K562 (cell line): Measurements from ENCODE around the gene SLC22A23. TPM values are rescaled to one million over a fixed set of nuclear protein-coding genes. Genes with fewer than 3 reads are reported as not detected.

ENCODE experiments used
- ARID4B ChIP-seq: sonication (generic); formaldehyde crosslinking; IDR thresholded peaks from 2 replicates; pipeline ENCODE4 v1.8.0; 2022; ENCODE audit warnings: mild to moderate bottlenecking, missing genetic modification reagents
- BACH1 ChIP-seq: fragments of 200-800 bp; sonication (Bioruptor generic); IDR thresholded peaks from 2 replicates; pipeline ENCODE4 v1.6.1; 2016; ENCODE audit warnings: missing genetic modification characterization, missing compliant biosample characterization
- CREB5 ChIP-seq: fragments of 250-450 bp; sonication (Bioruptor Pico); IDR thresholded peaks from 2 replicates; pipeline ENCODE4 v1.5.0; 2020; ENCODE audit warnings: mild to moderate bottlenecking
- E2F5 ChIP-seq: sonication (generic); formaldehyde crosslinking; IDR thresholded peaks from 2 replicates; pipeline ENCODE4 v1.8.0; 2022; ENCODE audit warnings: mild to moderate bottlenecking, missing genetic modification reagents
- HMG20A ChIP-seq: fragments of 450-650 bp; formaldehyde crosslinking; conservative IDR thresholded peaks from 2 replicates; pipeline ENCODE4 v1.4.0; 2020; ENCODE audit warnings: mild to moderate bottlenecking, mixed read lengths
- MCM3 ChIP-seq: fragments of 450-650 bp; IDR thresholded peaks from 2 replicates; pipeline ENCODE4 v1.6.1; 2016
- PCBP2 ChIP-seq: fragments of 200-400 bp; formaldehyde crosslinking; IDR thresholded peaks from 2 replicates; pipeline ENCODE4 v1.6.1; 2018; ENCODE audit warnings: low read length, low read depth, mild to moderate bottlenecking, moderate library complexity; ENCODE audit not compliant: poor library complexity, severe bottlenecking
- RBM25 ChIP-seq: fragments of 200-400 bp; formaldehyde crosslinking; IDR thresholded peaks from 2 replicates; pipeline ENCODE4 v1.6.1; 2018; ENCODE audit warnings: low read length, low read depth, moderate library complexity; ENCODE audit not compliant: severe bottlenecking
- SNAPC5 ChIP-seq: fragments of 250-450 bp; sonication (Bioruptor Pico); IDR thresholded peaks from 2 replicates; pipeline ENCODE4 v1.8.0; 2021; ENCODE audit warnings: moderate library complexity, mild to moderate bottlenecking, inconsistent platforms
- TEAD1 ChIP-seq, 2 experiments: fragments of 450-650 bp in 1 of 2; sonication (generic) in 1 of 2; formaldehyde crosslinking; IDR thresholded peaks; 2 replicates each; pipeline versions ENCODE4 v1.4.0 to v1.8.0; 2020 to 2022; ENCODE audit warnings: mild to moderate bottlenecking in 2 of 2, missing genetic modification reagents in 1 of 2
- USF2 ChIP-seq: sonication (generic); formaldehyde crosslinking; IDR thresholded peaks from 2 replicates; pipeline ENCODE4 v1.5.0; 2020; ENCODE audit warnings: missing genetic modification reagents
- ZNF24 ChIP-seq: fragments of 450-650 bp; IDR thresholded peaks from 2 replicates; pipeline ENCODE4 v1.6.1; 2016
- polyA plus RNA-seq, 8 experiments: library from polyadenylated mRNA; depleted of rRNA in 4 of 8; stranded (reverse) in 5 of 8; unstranded in 3 of 8; fragments of >200 nt; fragmentation: Nextera tagmentation in 2 of 8; fragmentation: Illumina TruSeq in 1 of 8; extraction: Ambion mirVana in 2 of 8; extraction: Trizol in 1 of 8; gene quantifications; 2 replicates each; pipeline versions ENCODE4 v1.2.1 to v1.2.3, GENCODE V29; 2011 to 2014; ENCODE audit warnings: inconsistent platforms in 1 of 8, missing spikeins in 1 of 8
- total RNA-seq, 7 experiments: library from RNA; depleted of rRNA in 6 of 7; stranded (reverse); fragments of >200 nt in 6 of 7; fragmentation: Illumina TruSeq in 2 of 7; extraction: Trizol in 2 of 7; gene quantifications; 2 replicates each; pipeline versions ENCODE4 v1.2.1 to v1.2.3, GENCODE V29; 2011 to 2021; ENCODE audit warnings: low replicate concordance in 1 of 7

SLC22A23 gene
- total and polyA plus RNA-seq, 9 of the 15 experiments (the other 6 are each of a cell fraction or from before 2014, with no cell fraction given): 0.30 to 8.7 (median 2.5) TPM

- TF ChIP-seq RBM25 (peak; percentile 99), ARID4B (CRISPR knock-in tag) (no peak), PCBP2 (no peak), BACH1 (tag) (no peak), HMG20A (no peak), CREB5 (CRISPR knock-in tag) (no peak), TEAD1 (CRISPR knock-in tag; IDR thresholded peaks at IDR 0.05) (no peak), SNAPC5 (no peak), MCM3 (no peak), E2F5 (CRISPR knock-in tag) (no peak), ZNF24 (no peak), USF2 (CRISPR knock-in tag) (peak; percentile 39; the same call in 1 of the 2 replicates)
- TF ChIP-seq, all 486 proteins: peak for 17
These were observed 59.4 kb downstream of the SLC22A23 start (continued) for GRCh38 chr6:3397229-3398164.
